ENCODE results near the gene ACIN1.

Gene ACIN1

GRCh38 chr14:23104070-23104590, 9.2 kb upstream of the ACIN1 start:
- no peak for DNase-seq

GRCh38 chr14:23103581-23103980, 8.6 kb upstream of the ACIN1 start:
- no peak for DNase-seq

GRCh38 chr14:23102801-23103200, 7.9 kb upstream of the ACIN1 start:
- no peak for DNase-seq

- DNase-seq: no peak
Observed at GRCh38 chr14:23101986-23102625, 7.2 kb upstream of the ACIN1 start.

- DNase-seq: no peak
Observed at GRCh38 chr14:23101213-23101970, 6.5 kb upstream of the ACIN1 start.

GRCh38 chr14:23099212-23099861, 4.4 kb upstream of the ACIN1 start:
- no peak for DNase-seq

- DNase-seq: no peak
Observed at GRCh38 chr14:23097786-23098185, 2.9 kb upstream of the ACIN1 start.

GRCh38 chr14:23095196-23096108, 516 bp upstream of the ACIN1 start, which contains the start of gene C14orf119:
TSS of gene C14orf119 (plus strand) at chr14:23095505. CDS start at chr14:23097659, 2,154 bp downstream.
- no peak for DNase-seq

- no peak for DNase-seq
Observed at GRCh38 chr14:23093991-23094665, 808 bp downstream of the ACIN1 start.

- no peak for DNase-seq
Observed at GRCh38 chr14:23093526-23093925, 1.4 kb downstream of the ACIN1 start.

GRCh38 chr14:23093104-23093503, 1.8 kb downstream of the ACIN1 start:
- DNase-seq: no peak

- DNase-seq: no peak
Observed at GRCh38 chr14:23091294-23092225, 3.4 kb downstream of the ACIN1 start.

- no peak for DNase-seq
Observed at GRCh38 chr14:23090254-23090636, 4.7 kb downstream of the ACIN1 start.

- DNase-seq: no peak
Observed at GRCh38 chr14:23089498-23090253, 5.3 kb downstream of the ACIN1 start.

GRCh38 chr14:23086565-23086964, 8.4 kb downstream of the ACIN1 start:
- DNase-seq: no peak

GRCh38 chr14:23085458-23085857, 9.5 kb downstream of the ACIN1 start:
- DNase-seq: no peak

GRCh38 chr14:23080474-23080873, 14.5 kb downstream of the ACIN1 start:
- no peak for DNase-seq

- no peak for DNase-seq
Observed at GRCh38 chr14:23079716-23080115, 15.2 kb downstream of the ACIN1 start.

GRCh38 chr14:23078692-23079116, 16.2 kb downstream of the ACIN1 start:
- no peak for DNase-seq

GRCh38 chr14:23077962-23078361, 17.0 kb downstream of the ACIN1 start:
- DNase-seq: no peak

Data from NCI-H1048 (cell line).